Nephron (organoid): ENCODE results near the gene NFYC.

Experiments used
- H3K27ac Mint-ChIP-seq, 3 experiments: 2 replicates each; pipeline ENCODE4 v1.8.0; 2020; ENCODE audit warnings: mixed read lengths in 3 of 3, mild to moderate bottlenecking in 2 of 3, moderate library complexity in 1 of 3
- H3K27me3 Mint-ChIP-seq: 2 replicates; pipeline ENCODE4 v1.8.0; 2021; ENCODE audit warnings: low read depth, mild to moderate bottlenecking, moderate library complexity, mixed read lengths
- H3K36me3 Mint-ChIP-seq: 2 replicates; pipeline ENCODE4 v1.8.0; 2020; ENCODE audit warnings: low read depth, mixed read lengths
- H3K4me1 Mint-ChIP-seq: 2 replicates; pipeline ENCODE4 v1.8.0; 2020; ENCODE audit warnings: mixed read lengths
- H3K4me3 Mint-ChIP-seq, 3 experiments: 2 replicates each; pipeline ENCODE4 v1.8.0; 2020; ENCODE audit warnings: mild to moderate bottlenecking in 3 of 3, mixed read lengths in 3 of 3, moderate library complexity in 2 of 3
- H3K9me3 Mint-ChIP-seq: 2 replicates; pipeline ENCODE4 v1.8.0; 2020; ENCODE audit warnings: mixed read lengths
- TF ChIP-seq, protein P1 (sequence below), 3 experiments: fragments of 200-600 bp; sonication (generic); IDR thresholded peaks; one replicate each; pipeline ENCODE4 v1.5.0; 2021; ENCODE audit warnings: antibody characterized with exemption in 3 of 3; ENCODE audit not compliant: unreplicated experiment in 3 of 3

Gene NFYC

GRCh38 chr1:40766017-40766416 is 74.5 kb downstream of the NFYC start:
- peaks cover 87% of the 10 kb centered on the region for H3K36me3 Mint-ChIP-seq
- TF ChIP-seq, protein P1, sequence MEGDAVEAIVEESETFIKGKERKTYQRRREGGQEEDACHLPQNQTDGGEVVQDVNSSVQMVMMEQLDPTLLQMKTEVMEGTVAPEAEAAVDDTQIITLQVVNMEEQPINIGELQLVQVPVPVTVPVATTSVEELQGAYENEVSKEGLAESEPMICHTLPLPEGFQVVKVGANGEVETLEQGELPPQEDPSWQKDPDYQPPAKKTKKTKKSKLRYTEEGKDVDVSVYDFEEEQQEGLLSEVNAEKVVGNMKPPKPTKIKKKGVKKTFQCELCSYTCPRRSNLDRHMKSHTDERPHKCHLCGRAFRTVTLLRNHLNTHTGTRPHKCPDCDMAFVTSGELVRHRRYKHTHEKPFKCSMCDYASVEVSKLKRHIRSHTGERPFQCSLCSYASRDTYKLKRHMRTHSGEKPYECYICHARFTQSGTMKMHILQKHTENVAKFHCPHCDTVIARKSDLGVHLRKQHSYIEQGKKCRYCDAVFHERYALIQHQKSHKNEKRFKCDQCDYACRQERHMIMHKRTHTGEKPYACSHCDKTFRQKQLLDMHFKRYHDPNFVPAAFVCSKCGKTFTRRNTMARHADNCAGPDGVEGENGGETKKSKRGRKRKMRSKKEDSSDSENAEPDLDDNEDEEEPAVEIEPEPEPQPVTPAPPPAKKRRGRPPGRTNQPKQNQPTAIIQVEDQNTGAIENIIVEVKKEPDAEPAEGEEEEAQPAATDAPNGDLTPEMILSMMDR (IDR thresholded peaks at IDR 0.05; ENCODE audit: unreplicated experiment in 3 of 3), result no peak
- H3K27ac Mint-ChIP-seq, result no peak overlapping the region
- no peak overlapping the region for H3K4me3 Mint-ChIP-seq
- no peaks in the 10 kb centered on the region for H3K9me3 Mint-ChIP-seq
- peaks cover 14% of the 10 kb centered on the region for H3K4me1 Mint-ChIP-seq
- no peaks in the 10 kb centered on the region for H3K27me3 Mint-ChIP-seq

- Mint-ChIP-seq H3K27ac (no peak overlapping the region), H3K4me1 (peaks cover 14% of the 10 kb centered on the region), H3K9me3 (no peaks in the 10 kb centered on the region), H3K36me3 (peaks cover 87% of the 10 kb centered on the region), H3K27me3 (no peaks in the 10 kb centered on the region), H3K4me3 (no peak overlapping the region)
- TF ChIP-seq, protein P1 (IDR thresholded peaks at IDR 0.05; ENCODE audit: unreplicated experiment in 3 of 3), result no peak
Observed at GRCh38 chr1:40766560-40766959, 75.1 kb downstream of the NFYC start.

DNA sequence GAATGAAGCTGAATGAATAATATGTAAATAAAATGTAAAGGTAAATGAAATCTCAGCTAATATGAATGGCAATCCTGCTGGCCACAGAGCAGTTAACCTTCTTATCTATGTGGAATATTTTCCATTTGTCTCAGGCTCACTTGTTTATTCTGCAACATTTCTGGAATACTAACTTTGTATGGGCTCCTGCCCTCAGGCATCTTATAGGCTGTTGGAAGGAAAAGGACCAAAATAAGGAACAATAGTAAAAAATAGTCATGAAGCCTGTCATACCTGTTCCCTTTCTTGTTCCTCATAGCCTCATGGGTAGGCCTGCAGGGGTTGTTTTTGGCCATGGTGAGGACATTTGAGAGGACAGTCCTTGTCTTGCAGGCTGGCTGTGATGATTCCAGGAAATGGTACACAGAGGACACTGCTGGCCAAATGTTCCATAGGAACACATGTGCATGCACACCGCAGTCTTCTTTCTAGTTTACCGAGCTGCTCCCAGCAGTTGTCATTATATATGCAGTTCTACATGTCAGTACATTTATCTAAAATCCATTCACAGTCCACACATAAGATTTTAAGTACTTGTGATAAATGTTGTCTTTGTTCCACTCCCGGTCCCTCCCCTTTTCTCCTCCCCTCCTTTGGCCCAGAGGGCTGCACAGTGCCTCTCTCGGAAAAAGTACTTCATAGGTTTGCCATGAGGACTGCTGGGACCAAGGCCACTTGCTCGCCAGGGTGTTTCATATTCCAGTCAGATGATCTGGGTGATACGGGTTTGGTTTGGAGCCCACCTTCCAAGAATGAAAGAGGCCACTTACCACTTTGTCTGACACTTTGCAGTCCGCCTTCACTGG is 76.9 kb downstream of the NFYC start:
- H3K27me3 Mint-ChIP-seq, result no peaks in the 10 kb centered on the region
- peaks cover 88% of the 10 kb centered on the region for H3K36me3 Mint-ChIP-seq
- TF ChIP-seq, protein P1 (IDR thresholded peaks at IDR 0.05; ENCODE audit: unreplicated experiment in 3 of 3), result no peak
- H3K9me3 Mint-ChIP-seq, result no peaks in the 10 kb centered on the region
- no peak overlapping the region for H3K27ac Mint-ChIP-seq
- no peak overlapping the region for H3K4me3 Mint-ChIP-seq
- H3K4me1 Mint-ChIP-seq, result peaks cover 14% of the 10 kb centered on the region

GRCh38 chr1:40769815-40770214 is 78.3 kb downstream of the NFYC start:
- H3K27ac Mint-ChIP-seq, result no peak overlapping the region
- H3K9me3 Mint-ChIP-seq, result no peaks in the 10 kb centered on the region
- H3K4me1 Mint-ChIP-seq, result peaks cover 12% of the 10 kb centered on the region
- TF ChIP-seq, protein P1 (IDR thresholded peaks at IDR 0.05; ENCODE audit: unreplicated experiment in 3 of 3), result no peak
- peaks cover 85% of the 10 kb centered on the region for H3K36me3 Mint-ChIP-seq
- H3K4me3 Mint-ChIP-seq, result no peak overlapping the region
- H3K27me3 Mint-ChIP-seq, result no peaks in the 10 kb centered on the region

DNA sequence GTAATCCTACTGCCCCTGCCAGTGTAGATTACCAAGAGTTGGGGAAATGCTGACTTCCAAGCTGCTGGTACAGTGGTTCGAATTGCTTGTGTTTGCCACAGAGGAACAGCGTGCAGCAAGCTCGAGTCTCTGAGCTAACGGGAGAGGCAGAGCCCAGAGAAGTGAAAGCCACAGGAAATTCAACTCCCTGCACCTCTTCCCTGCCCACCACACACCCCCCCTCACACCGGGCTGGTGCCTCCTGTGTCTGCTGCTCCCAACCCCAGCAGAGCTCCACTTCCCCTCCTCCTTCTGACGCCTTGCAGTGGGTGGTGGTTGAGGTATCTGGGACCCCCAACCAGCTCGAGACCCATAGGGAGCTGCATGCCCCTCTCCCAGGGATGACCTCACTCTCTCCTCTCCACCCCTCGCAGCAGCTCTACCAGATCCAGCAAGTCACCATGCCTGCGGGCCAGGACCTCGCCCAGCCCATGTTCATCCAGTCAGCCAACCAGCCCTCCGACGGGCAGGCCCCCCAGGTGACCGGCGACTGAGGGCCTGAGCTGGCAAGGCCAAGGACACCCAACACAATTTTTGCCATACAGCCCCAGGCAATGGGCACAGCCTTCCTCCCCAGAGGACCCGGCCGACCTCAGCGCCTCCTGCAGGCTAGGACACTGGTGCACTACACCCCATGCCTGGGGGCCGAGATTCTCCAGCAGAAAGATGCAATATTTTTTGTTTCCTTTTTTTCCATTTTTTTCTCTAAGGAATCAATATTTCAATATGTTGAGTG is 79.0 kb downstream of the NFYC start:
- peaks cover 8% of the 10 kb centered on the region for H3K4me1 Mint-ChIP-seq
- H3K4me3 Mint-ChIP-seq, result no peak overlapping the region
- TF ChIP-seq, protein P1 (IDR thresholded peaks at IDR 0.05; ENCODE audit: unreplicated experiment in 3 of 3), result no peak
- no peak overlapping the region for H3K27ac Mint-ChIP-seq
- H3K9me3 Mint-ChIP-seq, result no peaks in the 10 kb centered on the region
- peaks cover 87% of the 10 kb centered on the region for H3K36me3 Mint-ChIP-seq
- no peaks in the 10 kb centered on the region for H3K27me3 Mint-ChIP-seq
